Mononuclear cell (primary cell): ENCODE data around the gene C12orf50. TPM values are rescaled to one million over a fixed set of nuclear protein-coding genes. Genes with fewer than 3 reads are reported as not detected.
"Not testable (repeated sequence)": the region's sequence is repeated elsewhere in the genome, so short reads cannot be mapped to it uniquely, and the experiment has no call there.

Experiments used
- H3K27me3 ChIP-seq: 2 replicates; pipeline ENCODE4 v1.6.0; 2011; ENCODE audit warnings: low read length, control low read depth; ENCODE audit not compliant: insufficient read depth
- H3K4me1 ChIP-seq: 2 replicates; pipeline ENCODE4 v1.5.1; 2011; ENCODE audit warnings: mild to moderate bottlenecking, low read length, control low read depth; ENCODE audit not compliant: insufficient read depth
- H3K4me3 ChIP-seq: 2 replicates; pipeline ENCODE4 v1.5.1; 2011; ENCODE audit warnings: mild to moderate bottlenecking, low read length, moderate library complexity
- H3K9me3 ChIP-seq: 2 replicates; pipeline ENCODE4 v1.5.1; 2011; ENCODE audit warnings: low read depth, mild to moderate bottlenecking, control low read depth, low read length
- total RNA-seq: library from RNA; depleted of rRNA; stranded (reverse); fragments of >200 nt; gene quantifications from one replicate; pipeline ENCODE4 v1.2.3, GENCODE V29; 2012

The C12orf50 gene
- total RNA-seq, 1 donor, result under 0.01 TPM

GRCh38 chr12:88017964-88018363 is 11.2 kb downstream of the C12orf50 start:
- Histone ChIP-seq H3K27me3 (peaks cover 2% of the 10 kb centered on the region), H3K9me3 (no peaks in the 10 kb centered on the region), H3K4me1 (no peaks in the 10 kb centered on the region), H3K4me3 (no peak overlapping the region)

- no peaks in the 10 kb centered on the region for H3K27me3 ChIP-seq
- no peaks in the 10 kb centered on the region for H3K9me3 ChIP-seq
- no peak overlapping the region for H3K4me3 ChIP-seq
- no peaks in the 10 kb centered on the region for H3K4me1 ChIP-seq
Observed at GRCh38 chr12:88015825-88016224, 13.4 kb downstream of the C12orf50 start.

- Histone ChIP-seq H3K4me1 (no peaks in the 10 kb centered on the region), H3K9me3 (no peaks in the 10 kb centered on the region), H3K4me3 (no peak overlapping the region)
Observed at GRCh38 chr12:88011755-88012154, 17.4 kb downstream of the C12orf50 start.

GRCh38 chr12:88006351-88006750 is 22.9 kb downstream of the C12orf50 start:
- H3K27me3 ChIP-seq, result no peaks in the 10 kb centered on the region
- H3K4me1 ChIP-seq, result no peaks in the 10 kb centered on the region
- H3K9me3 ChIP-seq, result peaks cover 5% of the 10 kb centered on the region
- H3K4me3 ChIP-seq, result no peak overlapping the region

More at GRCh38 chr12:88011755-88012154, 17.4 kb downstream of the C12orf50 start:
- H3K27me3 ChIP-seq, result no peaks in the 10 kb centered on the region

- no peaks in the 10 kb centered on the region for H3K27me3 ChIP-seq
- H3K4me1 ChIP-seq, result no peaks in the 10 kb centered on the region
- H3K9me3 ChIP-seq, result peaks cover 5% of the 10 kb centered on the region
- H3K4me3 ChIP-seq, result no peak overlapping the region
Observed at GRCh38 chr12:88001327-88001726, 27.9 kb downstream of the C12orf50 start.

GRCh38 chr12:87995581-87996178 is 33.5 kb downstream of the C12orf50 start:
- no peaks in the 10 kb centered on the region for H3K9me3 ChIP-seq
- no peaks in the 10 kb centered on the region for H3K27me3 ChIP-seq
- no peak overlapping the region for H3K4me3 ChIP-seq
- no peaks in the 10 kb centered on the region for H3K4me1 ChIP-seq

GRCh38 chr12:87991483-87991882 is 37.7 kb downstream of the C12orf50 start:
- no peaks in the 10 kb centered on the region for H3K27me3 ChIP-seq
- no peaks in the 10 kb centered on the region for H3K4me1 ChIP-seq
- H3K4me3 ChIP-seq, result no peak overlapping the region
- no peaks in the 10 kb centered on the region for H3K9me3 ChIP-seq

GRCh38 chr12:87988534-87988933 is 40.7 kb downstream of the C12orf50 start:
- H3K27me3 ChIP-seq, result no peaks in the 10 kb centered on the region
- no peak overlapping the region for H3K4me3 ChIP-seq
- H3K4me1 ChIP-seq, result no peaks in the 10 kb centered on the region
- no peaks in the 10 kb centered on the region for H3K9me3 ChIP-seq

- no peaks in the 10 kb centered on the region for H3K27me3 ChIP-seq
- H3K4me1 ChIP-seq, result no peaks in the 10 kb centered on the region
- H3K9me3 ChIP-seq, result no peaks in the 10 kb centered on the region
- H3K4me3 ChIP-seq, result no peak overlapping the region
Observed at GRCh38 chr12:87985069-87985675, 44.0 kb downstream of the C12orf50 start.

GRCh38 chr12:87982208-87982607 is 47.0 kb downstream of the C12orf50 start:
- no peaks in the 10 kb centered on the region for H3K27me3 ChIP-seq
- no peaks in the 10 kb centered on the region for H3K4me1 ChIP-seq
- no peaks in the 10 kb centered on the region for H3K9me3 ChIP-seq
- no peak overlapping the region for H3K4me3 ChIP-seq

- H3K27me3 ChIP-seq, result no peaks in the 10 kb centered on the region
- H3K9me3 ChIP-seq, result no peaks in the 10 kb centered on the region
- no peak overlapping the region for H3K4me3 ChIP-seq
- H3K4me1 ChIP-seq, result no peaks in the 10 kb centered on the region
Observed at GRCh38 chr12:87981495-87981894, 47.7 kb downstream of the C12orf50 start.

- no peaks in the 10 kb centered on the region for H3K9me3 ChIP-seq
- H3K4me1 ChIP-seq, result no peaks in the 10 kb centered on the region
- no peak overlapping the region for H3K4me3 ChIP-seq
- H3K27me3 ChIP-seq, result no peaks in the 10 kb centered on the region
Observed at GRCh38 chr12:87975879-87976278, 53.3 kb downstream of the C12orf50 start.

GRCh38 chr12:87967871-87968270 is 61.3 kb downstream of the C12orf50 start:
- no peaks in the 10 kb centered on the region for H3K27me3 ChIP-seq
- no peaks in the 10 kb centered on the region for H3K4me1 ChIP-seq
- H3K4me3 ChIP-seq, result no peak overlapping the region
- H3K9me3 ChIP-seq, result no peaks in the 10 kb centered on the region

GRCh38 chr12:87960566-87960965 is 68.6 kb downstream of the C12orf50 start:
- Histone ChIP-seq H3K27me3 (no peaks in the 10 kb centered on the region), H3K4me1 (no peaks in the 10 kb centered on the region), H3K4me3 (no peak overlapping the region), H3K9me3 (no peaks in the 10 kb centered on the region)

GRCh38 chr12:87954028-87954427 is 75.2 kb downstream of the C12orf50 start:
- H3K4me1 ChIP-seq, H3K27me3 ChIP-seq, H3K9me3 ChIP-seq, H3K4me3 ChIP-seq: not testable (repeated sequence)

GRCh38 chr12:87953256-87953860 is 75.8 kb downstream of the C12orf50 start:
- Histone ChIP-seq H3K4me3 (no peak overlapping the region), H3K9me3 (no peaks in the 10 kb centered on the region), H3K27me3 (no peaks in the 10 kb centered on the region), H3K4me1 (no peaks in the 10 kb centered on the region)
